Neutrophil (primary cell): ENCODE data around the gene TTC7B.

Experiments used
- H3K27ac ChIP-seq: fragments of 200-600 bp; sonication (generic); 2 replicates; pipeline ENCODE4 v1.5.1; 2016; ENCODE audit warnings: mild to moderate bottlenecking, moderate library complexity
- H3K27me3 ChIP-seq: fragments of 200-600 bp; sonication (generic); 2 replicates; pipeline ENCODE4 v1.6.0; 2016; ENCODE audit warnings: mild to moderate bottlenecking
- H3K36me3 ChIP-seq: fragments of 200-600 bp; sonication (generic); 2 replicates; pipeline ENCODE4 v1.5.1; 2017
- H3K4me1 ChIP-seq, 2 experiments: fragments of 200-600 bp in 1 of 2; sonication (generic) in 1 of 2; 1 replicate in 1 of 2; 2 replicates in 1 of 2; pipeline versions ENCODE4 v1.5.1 to v1.6.1; 2013 to 2016; ENCODE audit warnings: low read depth in 1 of 2, low read length in 1 of 2, mild to moderate bottlenecking in 1 of 2, moderate library complexity in 1 of 2; ENCODE audit not compliant: control insufficient read depth in 1 of 2, insufficient read depth in 1 of 2
- H3K4me3 ChIP-seq, 2 experiments: fragments of 200-600 bp in 1 of 2; sonication (generic) in 1 of 2; 1 replicate in 1 of 2; 2 replicates in 1 of 2; pipeline ENCODE4 v1.5.1; 2013 to 2016; ENCODE audit warnings: low read depth in 1 of 2, low read length in 1 of 2, mild to moderate bottlenecking in 1 of 2, moderate library complexity in 1 of 2
- H3K9me3 ChIP-seq: fragments of 200-600 bp; sonication (generic); 2 replicates; pipeline ENCODE4 v1.5.1; 2016
- TF ChIP-seq, protein P1 (sequence below): fragments of 200-600 bp; sonication (generic); IDR thresholded peaks from 2 replicates; pipeline ENCODE4 v1.5.1; 2016; ENCODE audit warnings: antibody characterized with exemption

The TTC7B gene

DNA sequence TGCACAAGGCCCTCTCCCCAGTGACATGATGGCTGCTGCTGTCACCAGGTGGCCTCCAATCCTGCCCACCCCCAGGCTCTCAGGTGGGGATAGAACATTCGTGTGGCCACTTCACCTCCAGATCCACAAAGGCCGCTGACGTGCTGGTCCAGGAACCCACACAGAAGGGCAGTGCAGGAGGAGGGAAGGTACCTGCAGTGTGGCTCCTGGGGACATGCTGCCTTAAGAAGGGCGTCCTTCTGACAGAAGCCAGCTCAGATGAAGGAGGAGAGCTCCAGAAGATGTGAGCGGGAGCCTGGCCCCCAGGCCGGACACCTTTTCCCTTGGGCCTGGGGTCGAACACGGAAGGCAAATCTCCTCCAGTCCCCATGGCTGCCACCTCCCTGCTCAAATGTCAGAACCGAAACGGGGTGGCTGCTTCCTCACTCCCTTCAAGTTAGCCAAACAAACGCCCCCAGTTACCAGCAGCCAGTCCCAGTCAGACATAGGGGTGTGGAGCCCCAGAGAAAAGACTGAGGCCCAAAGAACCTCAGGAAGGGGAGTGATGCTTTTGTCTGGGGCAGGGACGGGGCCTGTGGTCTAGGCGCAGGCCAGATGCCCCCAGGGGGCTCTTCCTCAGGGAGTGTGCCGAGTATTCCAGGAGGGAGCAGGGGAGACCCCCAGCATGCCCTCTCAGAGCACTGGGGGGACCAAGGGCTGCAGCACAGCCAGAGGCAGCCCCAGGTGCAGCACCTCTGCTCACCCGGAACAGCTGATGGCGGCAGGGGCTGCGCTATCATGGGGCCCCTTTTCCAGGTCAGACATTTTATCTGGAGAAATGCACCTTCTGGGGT is 263.5 kb downstream of the TTC7B start:
- Histone ChIP-seq H3K27me3 (no peaks in the 10 kb centered on the region), H3K9me3 (no peaks in the 10 kb centered on the region), H3K4me1 (no peaks in the 10 kb centered on the region), H3K4me3 (no peak overlapping the region), H3K27ac (no peak overlapping the region), H3K36me3 (peaks cover 42% of the 10 kb centered on the region)
- TF ChIP-seq, protein P1, sequence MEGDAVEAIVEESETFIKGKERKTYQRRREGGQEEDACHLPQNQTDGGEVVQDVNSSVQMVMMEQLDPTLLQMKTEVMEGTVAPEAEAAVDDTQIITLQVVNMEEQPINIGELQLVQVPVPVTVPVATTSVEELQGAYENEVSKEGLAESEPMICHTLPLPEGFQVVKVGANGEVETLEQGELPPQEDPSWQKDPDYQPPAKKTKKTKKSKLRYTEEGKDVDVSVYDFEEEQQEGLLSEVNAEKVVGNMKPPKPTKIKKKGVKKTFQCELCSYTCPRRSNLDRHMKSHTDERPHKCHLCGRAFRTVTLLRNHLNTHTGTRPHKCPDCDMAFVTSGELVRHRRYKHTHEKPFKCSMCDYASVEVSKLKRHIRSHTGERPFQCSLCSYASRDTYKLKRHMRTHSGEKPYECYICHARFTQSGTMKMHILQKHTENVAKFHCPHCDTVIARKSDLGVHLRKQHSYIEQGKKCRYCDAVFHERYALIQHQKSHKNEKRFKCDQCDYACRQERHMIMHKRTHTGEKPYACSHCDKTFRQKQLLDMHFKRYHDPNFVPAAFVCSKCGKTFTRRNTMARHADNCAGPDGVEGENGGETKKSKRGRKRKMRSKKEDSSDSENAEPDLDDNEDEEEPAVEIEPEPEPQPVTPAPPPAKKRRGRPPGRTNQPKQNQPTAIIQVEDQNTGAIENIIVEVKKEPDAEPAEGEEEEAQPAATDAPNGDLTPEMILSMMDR: no peak

DNA sequence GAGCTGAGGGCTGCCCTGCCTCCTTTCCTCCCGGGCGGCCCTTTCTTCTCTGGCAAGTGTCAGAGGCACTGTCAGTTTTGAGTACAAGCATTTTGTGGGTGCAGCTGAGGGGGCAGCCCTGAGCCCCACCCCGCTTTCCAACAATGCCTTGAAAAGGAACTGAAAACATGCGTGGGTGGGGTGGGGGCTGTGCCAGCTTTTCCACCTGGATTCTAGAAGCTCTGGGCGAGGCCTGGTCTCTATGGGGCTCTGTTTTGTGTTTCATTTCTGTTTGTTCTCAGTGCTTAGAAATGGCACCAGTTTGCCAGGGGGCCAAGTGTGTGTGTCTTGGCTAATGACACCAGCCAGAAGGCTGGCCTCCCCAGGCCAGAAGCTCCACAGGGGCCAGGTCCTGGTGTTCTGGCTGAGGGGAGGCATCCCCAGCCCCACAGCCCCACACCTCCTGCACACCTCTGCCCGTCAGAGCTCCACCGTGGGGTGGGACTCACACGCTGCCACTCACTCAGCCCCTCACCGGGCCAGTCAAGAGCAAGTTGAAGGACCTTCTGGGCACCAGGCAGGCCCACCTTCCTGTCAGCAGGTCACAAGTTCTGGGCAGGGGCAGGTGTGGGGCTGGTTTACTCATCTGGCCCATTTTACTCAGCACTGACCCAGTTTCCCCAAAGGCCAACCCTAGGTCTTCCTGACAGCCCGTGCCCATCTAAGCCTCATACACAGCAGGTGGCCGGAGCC is 264.3 kb downstream of the TTC7B start:
- no peaks in the 10 kb centered on the region for H3K4me1 ChIP-seq
- H3K36me3 ChIP-seq: peaks cover 36% of the 10 kb centered on the region
- no peak overlapping the region for H3K4me3 ChIP-seq
- H3K27ac ChIP-seq: no peak overlapping the region
- TF ChIP-seq, protein P1: no peak
- no peaks in the 10 kb centered on the region for H3K27me3 ChIP-seq
- no peaks in the 10 kb centered on the region for H3K9me3 ChIP-seq

DNA sequence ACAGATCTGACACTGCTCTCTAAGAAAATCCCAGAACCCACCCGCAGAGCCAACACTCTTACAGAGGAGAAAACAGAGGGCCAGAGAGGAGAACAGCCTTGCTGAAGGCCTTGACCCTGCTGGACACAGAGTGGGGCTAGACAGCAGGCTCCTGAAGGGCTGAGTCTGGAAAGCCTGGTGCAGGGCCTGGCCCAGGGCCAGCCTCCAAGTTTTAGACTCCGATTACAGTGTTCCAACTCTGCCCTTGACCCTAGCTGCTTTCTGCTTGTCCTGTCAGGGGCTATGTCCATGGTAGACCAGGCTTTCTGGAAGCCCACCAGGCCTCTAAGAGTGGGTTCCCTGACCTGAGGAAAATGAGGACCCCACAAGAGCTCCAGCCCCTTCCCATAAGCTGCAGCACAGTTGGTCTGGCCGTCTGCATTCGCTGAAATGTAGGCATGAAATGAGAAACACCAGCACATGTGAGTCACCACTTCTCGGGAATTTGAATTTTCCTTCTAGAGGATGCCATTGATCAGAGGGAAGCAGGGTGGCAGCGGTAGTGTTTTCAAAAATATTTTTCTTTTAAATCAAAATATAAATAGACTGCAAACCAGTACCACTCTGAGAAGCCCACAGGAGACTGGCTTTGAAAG is 265.0 kb downstream of the TTC7B start:
- TF ChIP-seq, protein P1: no peak
- H3K4me3 ChIP-seq: no peak overlapping the region

DNA sequence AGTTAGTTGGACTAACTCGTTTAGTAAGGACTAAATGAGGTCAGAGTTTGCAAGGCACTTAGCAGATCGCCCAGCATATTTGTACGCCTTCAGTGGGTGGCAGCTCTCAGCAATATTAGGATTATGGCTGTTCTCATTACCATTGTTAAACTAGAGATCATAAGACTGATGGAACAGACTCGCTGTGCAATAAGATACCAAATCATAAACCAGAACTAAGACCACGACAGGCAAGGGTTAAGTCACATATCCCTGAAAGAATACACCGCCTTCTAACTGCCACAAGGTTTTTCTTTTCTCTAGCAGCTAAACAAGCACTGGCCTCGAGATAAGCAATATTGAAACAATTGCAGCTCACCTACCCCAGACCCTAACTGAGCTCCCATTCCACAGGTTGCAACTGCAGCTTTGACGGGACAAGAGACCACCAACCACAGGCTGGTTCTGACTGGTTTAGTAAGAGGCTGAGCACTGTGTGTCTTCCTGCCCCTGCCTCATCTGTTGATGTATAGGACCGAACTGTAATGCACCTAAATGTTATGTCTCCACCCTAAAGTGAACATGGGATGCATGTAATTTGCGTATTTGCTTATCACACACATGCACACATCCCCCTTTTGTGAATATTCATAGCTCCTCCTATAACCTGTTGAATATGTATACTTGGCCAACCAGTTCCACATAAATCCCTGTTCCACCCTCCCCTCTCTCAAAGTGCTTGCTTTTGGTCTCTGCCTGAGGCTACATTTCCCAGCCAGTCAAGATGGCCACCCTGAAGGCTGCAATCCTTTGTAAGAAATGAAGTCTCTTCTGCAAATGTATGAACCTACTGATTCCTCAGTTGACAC is 266.2 kb downstream of the TTC7B start:
- Histone ChIP-seq H3K27ac (no peak overlapping the region), H3K4me3 (no peak overlapping the region), H3K4me1 (no peaks in the 10 kb centered on the region), H3K36me3 (peaks cover 26% of the 10 kb centered on the region), H3K9me3 (no peaks in the 10 kb centered on the region), H3K27me3 (no peaks in the 10 kb centered on the region)
- TF ChIP-seq, protein P1: no peak

More for the DNA sequence above, 265.0 kb downstream of the TTC7B start:
- H3K27ac ChIP-seq: no peak overlapping the region
- H3K27me3 ChIP-seq: no peaks in the 10 kb centered on the region
- H3K36me3 ChIP-seq: peaks cover 36% of the 10 kb centered on the region
- H3K9me3 ChIP-seq: no peaks in the 10 kb centered on the region
- no peaks in the 10 kb centered on the region for H3K4me1 ChIP-seq

DNA sequence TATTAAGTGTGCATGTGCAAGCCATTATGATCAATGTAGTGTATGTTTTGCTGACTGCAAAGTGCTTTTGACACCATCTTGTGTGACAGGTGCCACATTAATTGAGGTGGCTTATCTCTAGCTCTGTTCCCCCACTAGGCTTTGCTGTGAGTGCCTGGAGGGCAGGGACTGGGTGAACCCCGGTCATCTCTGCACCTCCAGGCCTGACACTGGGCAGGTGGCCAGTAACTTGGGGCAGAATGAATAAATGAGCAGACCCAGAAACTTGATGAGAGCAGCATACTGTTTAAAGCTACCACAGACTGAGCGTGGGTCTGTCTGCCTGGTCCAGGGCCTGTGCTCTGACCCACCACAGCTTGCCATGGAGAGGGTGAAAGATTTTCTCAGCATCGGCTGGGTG is 267.8 kb downstream of the TTC7B start:
- Histone ChIP-seq H3K27me3 (no peaks in the 10 kb centered on the region), H3K4me1 (no peaks in the 10 kb centered on the region), H3K36me3 (peaks cover 30% of the 10 kb centered on the region), H3K4me3 (no peak overlapping the region), H3K27ac (no peak overlapping the region), H3K9me3 (no peaks in the 10 kb centered on the region)
- TF ChIP-seq, protein P1: no peak
